Stimulated activated CD8-positive, alpha-beta memory T cell treated with anti-CD3 and anti-CD28 coated beads, Interleukin-12 subunit alpha, Interleukin-12 subunit beta, amount 100 ng/mL, for 24 hours (primary cell): Measurements from ENCODE around the gene SRSF6.
A peak's percentile ranks its signal among the peaks of the same experiment; 100 is the strongest.
"Not testable (repeated sequence)": the region's sequence is repeated elsewhere in the genome, so short reads cannot be mapped to it uniquely, and the experiment has no call there.

ENCODE experiments used
- DNase-seq: peaks from one replicate; pipeline ENCODE4 v3.0.0-alpha.2; 2020; ENCODE audit errors: extremely low read depth

The SRSF6 gene

DNA sequence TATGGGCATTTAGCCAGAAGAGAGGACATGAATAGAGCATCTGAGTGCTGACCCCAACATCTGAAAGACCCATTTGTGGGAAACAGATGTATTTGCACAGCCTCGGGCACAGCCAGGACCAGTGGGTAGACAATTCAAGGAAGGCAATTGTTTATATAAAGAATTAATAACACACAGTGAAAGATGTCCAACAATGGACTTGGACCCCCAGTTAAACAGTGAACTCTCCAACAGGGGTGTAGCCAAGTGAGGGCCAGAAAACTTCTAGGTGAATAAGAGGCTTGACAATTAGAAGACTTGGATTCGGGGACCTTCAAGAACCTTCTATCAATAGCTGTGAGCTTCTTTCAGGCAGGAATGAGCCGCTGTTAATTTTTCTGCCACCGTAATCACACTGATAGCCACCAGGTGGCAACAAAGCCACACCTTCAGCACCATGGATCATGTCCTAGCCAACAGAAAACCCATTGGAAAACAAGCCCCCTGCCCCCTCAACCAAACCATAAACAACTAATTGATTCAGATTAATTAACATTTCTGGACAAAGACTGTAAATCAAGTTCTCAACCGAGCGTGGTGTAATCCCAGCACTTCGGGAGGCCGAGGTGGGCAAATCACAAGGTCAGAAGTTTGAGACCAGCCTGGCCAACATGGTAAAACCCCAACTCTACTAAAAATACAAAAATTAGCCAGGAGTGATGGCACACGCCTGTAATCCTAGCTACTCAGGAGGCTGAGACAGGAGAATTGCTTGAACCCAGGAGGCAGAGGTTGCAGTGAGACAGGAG is 8.8 kb upstream of the SRSF6 start:
- no peak for DNase-seq

DNA sequence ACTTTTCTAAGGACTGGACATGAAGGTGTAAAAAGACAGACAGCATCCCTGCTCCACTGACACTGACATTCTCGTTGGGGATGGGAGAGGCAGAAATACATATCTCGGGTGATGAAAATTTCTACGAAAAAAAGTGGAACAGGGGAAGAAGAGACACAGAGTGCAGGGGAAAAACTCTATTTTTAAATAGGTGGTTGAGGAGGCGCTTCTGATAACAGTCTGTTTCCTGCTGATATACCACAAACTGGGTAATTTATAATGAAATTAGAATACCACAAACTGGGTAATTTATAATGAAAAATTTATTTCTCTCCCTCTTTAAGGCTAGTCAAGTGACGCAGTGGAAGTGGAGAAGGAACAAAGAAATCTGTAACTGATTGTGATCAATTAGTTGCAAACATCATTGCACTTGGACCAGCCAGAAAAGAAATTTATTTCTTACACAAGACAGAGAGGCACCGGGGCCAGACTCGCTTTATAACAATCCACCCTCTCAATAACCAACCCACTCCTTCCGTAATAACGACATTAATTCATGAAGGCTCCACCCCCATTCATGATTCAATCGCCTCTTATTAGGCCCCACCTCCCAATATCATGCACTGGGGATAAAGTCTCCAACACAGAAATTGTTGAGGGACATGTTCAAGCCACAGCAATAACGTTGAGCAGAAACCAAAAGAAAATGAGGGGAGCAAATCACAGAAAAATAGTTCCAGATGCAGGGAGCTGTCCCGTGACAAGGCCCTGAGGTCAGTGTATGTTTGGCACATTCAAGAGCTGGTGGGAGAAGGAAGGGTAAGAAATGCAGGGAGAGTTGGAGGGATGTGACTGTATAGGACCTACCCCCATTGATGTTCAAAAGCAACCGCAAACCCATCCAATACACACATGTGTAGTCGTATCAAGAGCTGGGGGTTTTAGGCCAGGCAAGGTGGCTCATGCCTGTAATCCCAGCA is 6.6 kb upstream of the SRSF6 start:
- no peak for DNase-seq

DNA sequence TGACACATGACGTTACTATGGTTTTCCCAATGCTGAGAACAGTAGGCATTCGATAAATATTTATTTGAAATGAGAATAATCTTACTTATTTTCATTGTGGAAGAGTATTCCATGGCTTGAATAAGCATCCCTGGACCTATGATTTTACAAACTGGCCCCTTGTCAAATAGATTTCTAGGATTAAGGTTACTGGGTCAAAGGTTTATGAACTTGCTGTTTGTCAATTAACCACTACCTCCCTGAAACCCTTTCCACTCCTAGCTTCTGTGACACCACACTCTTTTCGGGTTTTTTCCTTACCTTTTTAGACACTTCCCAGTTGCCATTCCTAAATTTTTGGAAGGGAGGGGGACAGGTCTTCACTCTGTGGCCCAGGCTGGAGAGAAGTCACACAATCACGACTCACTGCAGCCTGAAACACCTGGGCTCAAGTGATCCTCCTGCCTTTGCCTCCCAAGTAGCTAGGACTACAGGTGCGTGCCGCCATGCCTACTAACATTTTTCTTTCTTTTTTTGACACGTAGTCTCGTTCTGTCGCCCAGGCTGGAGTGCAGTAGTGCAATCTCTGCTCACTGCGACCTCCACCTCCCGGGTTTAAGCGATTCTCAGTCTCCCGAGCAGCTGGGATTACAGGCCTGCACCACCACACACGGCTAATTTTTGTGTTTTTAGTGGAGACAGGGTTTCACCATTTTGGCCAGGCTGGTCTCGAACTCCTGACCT is 5.1 kb upstream of the SRSF6 start:
- no peak for DNase-seq

DNA sequence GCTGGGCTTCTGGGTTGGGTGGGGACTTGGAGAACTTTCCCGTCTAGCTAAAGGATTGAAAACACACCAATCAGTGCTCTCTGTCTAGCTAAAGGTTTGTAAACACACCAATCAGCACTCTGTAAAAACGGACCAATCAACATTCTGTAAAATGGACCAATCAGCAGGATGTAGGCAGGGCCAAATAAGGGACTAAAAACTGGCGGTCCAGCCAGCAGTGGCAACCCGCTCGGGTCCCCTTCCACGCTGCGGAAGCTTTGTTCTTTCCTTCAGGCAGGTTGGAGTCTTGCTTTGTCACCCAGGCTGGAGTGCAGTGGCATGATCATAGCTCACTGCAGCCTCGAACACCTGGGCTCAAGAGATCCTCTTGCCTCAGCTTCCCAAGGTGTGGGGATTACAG is 1.4 kb upstream of the SRSF6 start:
- not testable (repeated sequence) for DNase-seq

DNA sequence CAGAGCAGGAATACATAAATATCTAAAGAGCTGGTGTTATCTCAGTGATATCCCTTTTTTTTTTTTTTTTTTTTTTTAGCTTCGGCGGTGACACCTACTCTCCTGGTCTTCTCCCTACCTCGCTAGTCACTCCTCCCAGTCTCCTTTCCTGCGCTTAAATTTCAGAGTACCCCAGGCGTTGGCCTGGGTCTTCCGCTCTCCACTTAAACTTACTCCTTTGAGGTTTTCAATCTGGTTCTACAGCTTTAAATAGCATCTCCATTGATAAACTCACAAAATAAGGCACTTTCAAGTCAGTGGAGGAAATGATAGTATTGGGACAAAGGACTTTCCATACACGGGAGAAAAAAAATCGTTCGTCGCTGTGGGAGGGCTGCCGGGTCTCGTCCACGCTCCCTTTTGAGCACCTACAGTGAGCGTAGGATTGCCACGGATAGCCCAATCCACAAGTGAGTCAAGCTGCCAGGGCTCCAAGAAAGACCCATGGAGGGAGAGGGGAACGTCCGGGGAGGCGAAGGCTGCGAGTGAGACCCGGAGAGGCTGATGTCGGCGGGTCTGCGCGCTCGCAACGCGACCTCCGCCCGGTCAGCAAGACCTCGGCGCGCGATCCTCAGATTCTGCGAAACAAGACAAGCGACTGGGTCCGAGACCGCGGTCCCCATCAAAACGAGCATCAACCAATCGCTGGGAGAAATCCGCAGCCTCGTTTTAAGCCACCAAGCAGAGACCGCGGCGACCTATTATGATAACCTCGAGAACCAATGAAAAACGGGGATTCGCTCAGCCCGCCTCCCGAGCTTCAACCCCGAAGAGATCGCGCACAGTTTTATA is 672 bp upstream of the SRSF6 start:
- DNase-seq: peak; percentile 67

GRCh38 chr20:43458422-43458924 is 777 bp downstream of the SRSF6 start:
- no peak for DNase-seq

- DNase-seq: no peak
Observed at GRCh38 chr20:43459022-43459942, 1.6 kb downstream of the SRSF6 start.

- DNase-seq: no peak
Observed at GRCh38 chr20:43460172-43460829, 2.6 kb downstream of the SRSF6 start.

DNA sequence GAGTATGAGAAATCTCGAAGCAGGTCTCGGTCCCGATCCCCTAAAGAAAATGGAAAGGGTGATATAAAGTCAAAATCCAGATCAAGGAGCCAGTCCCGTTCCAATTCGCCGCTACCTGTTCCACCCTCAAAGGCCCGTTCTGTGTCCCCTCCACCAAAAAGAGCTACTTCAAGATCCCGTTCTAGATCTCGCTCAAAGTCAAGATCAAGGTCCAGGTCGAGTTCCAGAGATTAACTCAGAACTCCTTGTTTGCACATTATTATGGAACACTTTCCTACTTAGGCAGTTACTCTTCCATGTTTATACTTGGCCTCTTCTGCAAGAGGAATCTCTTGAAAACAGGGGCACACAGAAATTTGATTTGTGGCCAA is 3.1 kb downstream of the SRSF6 start:
- DNase-seq: no peak

GRCh38 chr20:43461894-43462659 is 4.4 kb downstream of the SRSF6 start:
- DNase-seq: no peak

DNA sequence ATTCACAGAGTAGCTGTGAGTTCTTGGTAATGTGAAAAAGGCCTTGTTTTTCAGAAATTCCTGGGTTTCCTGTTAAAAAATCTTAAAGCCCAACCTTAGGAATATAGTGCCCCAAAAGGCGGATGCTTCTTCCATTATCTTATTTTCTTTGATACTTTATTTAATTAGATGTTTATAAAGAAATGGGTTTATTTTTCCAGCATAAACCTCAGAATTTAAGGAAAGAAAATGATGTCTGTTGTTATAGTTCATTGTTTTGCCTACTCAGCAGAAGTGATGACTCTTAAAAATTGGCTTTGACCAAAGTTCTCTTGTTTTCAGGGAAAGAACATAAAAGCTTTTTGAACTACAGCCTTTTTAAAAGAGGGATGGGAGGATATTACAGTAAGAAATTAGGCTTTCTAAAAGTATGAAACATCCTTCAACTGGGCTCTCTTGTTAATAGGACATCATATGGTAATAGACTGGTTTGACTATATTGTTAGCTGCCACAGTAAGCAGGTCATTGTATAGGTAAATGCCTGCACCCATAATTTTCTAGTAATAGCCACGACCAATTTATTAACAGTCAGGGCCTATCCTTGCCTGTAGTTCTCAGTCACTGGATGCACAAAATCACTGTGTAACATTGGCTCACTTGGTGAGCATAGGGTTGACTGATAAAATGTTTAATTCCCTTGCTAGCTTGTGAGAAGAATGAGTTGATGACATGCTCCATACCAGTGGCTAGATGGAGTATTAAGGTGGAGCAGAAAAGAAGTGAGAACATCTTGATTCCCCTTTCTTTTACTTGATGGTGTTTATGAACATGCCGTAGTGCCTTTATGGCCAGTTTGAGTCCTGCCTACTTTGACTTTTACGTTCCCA is 5.2 kb downstream of the SRSF6 start:
- no peak for DNase-seq

GRCh38 chr20:43463527-43464218 is 6.0 kb downstream of the SRSF6 start:
- DNase-seq: no peak

- DNase-seq: no peak
Observed at GRCh38 chr20:43464219-43464790, 6.6 kb downstream of the SRSF6 start.

DNA sequence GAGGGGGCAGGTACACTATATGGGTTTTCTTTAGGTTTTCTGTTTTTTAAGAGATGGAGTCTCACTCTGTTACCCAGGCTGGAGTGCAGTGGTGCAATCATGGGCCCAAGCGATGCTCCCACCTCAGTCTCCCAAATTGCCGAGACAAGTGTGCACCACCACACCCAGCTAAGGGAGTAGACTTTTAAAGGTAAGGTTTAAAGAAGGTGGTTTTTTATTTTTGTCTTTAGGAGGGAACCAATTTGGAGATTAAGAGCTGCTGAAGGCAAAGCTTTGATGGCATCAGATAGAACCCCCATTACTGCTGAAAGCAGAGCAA is 7.9 kb downstream of the SRSF6 start:
- no peak for DNase-seq

GRCh38 chr20:43467589-43467988 is 9.9 kb downstream of the SRSF6 start:
- no peak for DNase-seq

- no peak for DNase-seq
Observed at GRCh38 chr20:43472671-43473380, 15.1 kb downstream of the SRSF6 start.
